GM21360 (cell line): Measurements from ENCODE around the gene BRI3.

Experiments
- ATAC-seq: cut with Tn5 transposase; IDR thresholded peaks from one replicate; pipeline ENCODE4 v1.9.1; 2021; ENCODE audit warnings: mild to moderate bottlenecking, moderate library complexity; ENCODE audit not compliant: unreplicated experiment

BRI3 gene

DNA sequence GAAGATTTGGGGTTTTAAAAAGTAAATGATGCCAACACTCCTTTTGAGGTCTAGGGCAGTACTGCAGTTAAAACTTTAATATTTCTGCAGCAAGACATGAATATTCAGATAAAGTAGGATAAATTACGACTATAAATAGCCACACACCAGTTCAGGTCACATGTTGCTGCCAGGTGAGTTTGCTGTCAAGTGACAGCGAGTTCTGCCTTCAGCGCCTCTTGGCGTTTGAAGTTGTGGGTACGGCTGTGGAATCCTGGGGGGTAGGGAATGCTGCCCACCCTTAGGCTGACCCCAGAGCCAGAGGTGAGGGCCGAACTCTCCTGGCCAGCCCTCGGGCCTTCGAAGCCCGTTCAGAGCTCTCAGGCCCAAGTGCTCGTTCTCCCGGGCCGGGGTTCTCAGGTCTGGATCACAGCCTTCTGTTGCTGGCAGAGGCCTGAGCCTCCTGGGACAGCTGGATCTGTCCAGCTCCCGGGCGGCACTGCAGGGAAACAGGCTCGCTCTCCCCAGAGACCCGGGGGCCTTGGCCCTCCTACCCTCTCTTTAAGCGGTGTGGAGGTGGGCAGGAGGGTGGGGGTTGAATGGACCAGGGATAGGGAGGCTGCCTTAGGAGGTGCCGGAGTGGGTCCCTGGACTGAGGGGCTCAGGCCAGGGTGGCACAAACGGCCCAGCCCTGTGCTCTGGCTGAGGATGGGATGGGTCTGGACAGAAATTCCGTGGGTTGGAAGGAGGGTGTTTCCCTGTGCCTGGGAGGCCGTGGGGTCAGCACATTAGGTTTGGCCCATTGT lies 5.4 kb downstream of the BRI3 start:
- no peak for ATAC-seq

DNA sequence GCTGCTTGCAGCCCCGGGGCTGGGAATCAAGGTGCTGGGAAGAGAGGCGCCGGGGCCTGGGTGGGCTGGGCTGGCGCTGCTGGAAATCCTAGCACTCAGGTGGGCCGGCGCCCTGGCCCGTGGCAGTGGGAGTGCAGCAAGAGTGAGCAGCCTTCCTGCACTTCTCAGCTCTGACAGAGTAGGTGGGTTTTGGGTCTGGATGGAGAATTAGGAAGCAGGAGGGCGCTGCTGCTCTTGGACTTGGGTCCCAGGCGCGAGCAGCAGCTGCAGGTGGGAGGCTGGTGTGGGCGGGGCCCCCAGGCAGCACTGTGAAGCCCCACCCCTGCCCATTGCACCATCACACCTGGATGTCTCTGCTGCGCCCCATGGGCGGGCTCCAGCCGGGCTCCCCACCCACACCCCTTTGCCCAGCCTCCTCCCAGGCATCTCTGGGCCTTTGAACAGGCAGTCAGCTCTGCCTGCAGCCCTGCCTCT lies 6.0 kb downstream of the BRI3 start:
- ATAC-seq: no peak

DNA sequence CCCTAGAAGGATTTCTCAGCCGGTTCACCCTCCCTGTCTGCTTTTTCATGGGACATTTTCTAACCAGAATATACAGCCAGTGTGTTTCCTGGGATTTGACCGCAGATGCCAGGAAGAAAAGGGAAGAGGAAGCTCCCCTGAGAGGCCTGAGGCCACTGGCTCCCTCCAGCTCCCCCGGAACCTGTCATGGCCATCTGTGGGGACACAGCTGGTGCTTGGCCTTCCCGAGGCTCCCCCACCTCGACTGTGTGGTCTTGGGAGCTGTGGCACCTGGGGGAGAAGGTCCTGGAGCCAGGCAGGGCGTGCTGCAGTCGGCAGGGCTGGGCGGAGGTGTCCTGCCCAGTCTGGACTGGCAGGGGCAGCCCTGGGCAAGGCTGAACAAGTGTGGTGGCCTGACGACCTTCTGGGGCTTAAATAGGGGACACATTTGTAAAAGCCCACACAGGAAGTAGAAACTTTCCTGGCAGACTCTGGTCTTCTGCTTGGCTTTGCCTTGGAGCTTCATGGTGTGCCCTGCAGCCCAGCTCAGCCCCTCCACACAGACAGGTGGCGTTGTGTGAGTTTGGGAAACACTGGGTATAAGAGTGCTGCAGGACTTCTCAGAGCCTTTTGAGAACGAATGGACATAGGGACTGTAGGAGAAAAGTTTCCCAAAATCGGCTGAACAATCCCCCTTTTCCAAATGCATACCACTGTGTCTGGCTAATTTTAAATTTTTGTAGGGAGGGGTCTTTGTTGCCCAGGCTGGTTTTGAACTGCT lies 6.8 kb downstream of the BRI3 start:
- ATAC-seq: no peak

DNA sequence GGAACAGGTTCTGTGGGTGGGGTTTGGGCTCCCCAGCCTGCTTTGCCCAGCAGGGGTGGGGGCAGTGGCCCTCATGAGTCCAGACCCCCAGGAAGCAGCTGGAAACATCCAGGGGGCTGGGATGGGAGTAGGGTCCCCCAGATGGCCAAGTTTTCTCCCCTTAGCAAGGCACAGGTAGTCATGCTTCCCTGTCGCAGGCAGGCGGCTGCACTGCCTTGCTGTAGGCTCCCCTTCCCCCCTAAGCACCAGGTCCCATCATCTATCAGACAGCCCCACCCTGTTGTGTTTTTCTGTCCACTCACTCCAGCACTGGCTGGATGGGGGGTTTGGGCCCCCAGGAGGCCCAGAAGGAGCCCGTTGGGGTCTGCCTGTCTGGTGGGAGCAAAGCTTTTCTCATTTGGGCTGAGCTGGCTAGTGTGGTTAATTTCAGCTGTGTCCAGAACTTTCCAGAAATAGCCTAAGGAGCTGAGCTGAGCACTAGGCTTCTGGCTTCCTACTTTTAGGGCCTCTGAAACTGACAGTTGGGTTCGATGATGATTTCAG lies 7.9 kb downstream of the BRI3 start:
- ATAC-seq: no peak

DNA sequence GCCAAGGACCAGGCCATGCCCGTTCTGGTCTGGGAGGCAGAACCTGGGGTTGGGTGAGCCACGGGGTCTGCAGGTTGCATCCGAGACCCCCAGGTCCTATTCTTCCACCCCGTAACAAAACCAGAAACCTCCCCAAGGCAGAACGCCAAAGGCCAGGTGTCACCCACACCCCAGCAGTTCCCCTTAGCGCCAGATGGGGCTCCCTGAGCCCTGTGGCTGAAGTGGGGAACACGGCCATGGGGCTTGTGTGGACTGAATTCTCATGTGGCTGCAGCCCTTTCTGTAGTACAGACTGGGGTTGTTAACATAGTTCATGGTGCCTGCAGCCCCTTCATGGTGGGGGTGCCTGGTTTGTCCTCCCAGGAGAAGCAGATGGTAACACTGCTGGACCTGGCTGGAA lies 10.2 kb downstream of the BRI3 start:
- no peak for ATAC-seq

DNA sequence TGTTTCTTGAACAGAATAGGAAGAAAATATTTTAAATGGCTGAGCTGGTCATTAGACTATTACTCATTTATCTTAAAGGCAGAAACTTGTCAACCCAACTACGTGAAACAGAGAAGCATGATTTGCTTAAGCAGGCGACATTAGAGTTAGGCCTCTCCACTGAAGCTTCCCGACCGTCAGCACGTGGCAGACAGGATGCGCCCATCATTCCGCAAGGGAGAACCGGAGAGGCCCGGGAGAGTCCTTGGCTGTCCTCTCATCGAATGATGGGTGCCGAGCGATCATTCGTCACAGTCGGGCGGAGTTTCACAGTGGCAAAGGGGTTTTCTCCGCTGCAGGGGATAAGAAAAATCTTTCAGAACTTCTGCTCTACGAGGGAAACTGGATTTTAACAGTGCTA lies 11.8 kb downstream of the BRI3 start:
- ATAC-seq: no peak

DNA sequence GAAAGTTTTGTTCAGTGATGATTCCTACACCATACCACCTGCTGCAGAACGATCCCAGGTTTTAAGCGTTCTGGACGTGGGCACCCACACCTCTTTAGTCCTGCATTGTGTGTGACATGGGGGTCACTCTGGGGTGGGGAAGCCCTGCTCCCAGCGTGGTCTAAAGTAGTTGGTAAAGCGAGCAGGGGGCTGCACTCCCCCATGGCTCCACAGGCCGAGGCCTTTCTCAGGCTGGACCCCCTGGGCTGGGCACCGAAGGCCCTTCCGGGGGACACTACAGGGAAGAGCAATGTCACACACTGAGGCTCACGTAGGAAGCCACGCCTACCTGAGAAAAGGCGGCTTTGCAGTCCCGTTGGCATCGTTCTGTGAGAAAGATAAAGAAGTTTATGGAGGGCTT lies 12.3 kb downstream of the BRI3 start:
- ATAC-seq: no peak

DNA sequence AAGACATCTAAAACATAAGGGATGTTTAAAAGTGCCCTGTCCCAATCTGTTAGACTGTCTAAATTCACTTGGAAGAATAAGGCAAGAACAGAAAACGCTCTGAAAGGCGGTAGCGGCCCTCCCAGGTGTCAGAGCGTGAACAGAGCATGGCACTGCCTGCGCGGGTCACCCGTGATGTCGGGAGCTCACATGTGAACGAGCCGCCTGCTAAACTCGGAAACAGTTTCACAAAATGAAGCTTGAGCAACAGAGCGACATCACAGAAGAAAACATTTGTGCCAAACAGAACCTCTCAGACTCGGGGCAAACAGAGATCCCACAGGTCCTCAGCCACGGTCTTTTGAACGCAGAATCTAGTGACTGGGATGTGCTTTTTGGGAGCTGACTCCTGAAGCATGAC lies 12.8 kb downstream of the BRI3 start:
- ATAC-seq: no peak

DNA sequence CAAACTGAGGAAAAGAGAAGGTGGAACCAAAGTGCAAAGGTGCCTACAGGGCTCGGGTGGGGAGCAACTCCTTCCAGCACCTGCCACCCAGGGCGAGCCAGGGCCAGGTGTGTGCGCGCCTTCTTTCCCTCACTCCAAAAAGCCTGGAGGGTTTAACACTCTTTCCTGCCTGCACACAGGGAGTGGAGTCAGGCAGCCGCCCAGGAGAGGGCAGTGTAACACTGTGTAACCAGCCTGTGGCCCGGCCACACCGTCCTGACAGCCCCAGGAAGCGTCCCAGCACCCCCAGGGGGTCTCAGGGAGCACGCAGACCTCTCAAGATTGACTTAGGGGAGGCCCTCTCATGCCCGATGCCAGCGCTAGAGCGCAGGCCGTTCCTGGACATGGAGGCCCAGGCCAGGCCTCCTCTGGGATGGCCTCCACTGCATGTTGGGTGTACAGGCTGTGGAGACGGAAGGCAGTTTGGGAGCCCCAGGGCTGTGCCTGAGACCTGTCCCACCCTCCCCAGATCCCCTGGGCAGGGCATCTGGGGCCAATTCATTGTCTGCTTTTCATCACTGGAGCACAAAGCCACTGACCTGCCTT lies 13.4 kb downstream of the BRI3 start:
- no peak for ATAC-seq

DNA sequence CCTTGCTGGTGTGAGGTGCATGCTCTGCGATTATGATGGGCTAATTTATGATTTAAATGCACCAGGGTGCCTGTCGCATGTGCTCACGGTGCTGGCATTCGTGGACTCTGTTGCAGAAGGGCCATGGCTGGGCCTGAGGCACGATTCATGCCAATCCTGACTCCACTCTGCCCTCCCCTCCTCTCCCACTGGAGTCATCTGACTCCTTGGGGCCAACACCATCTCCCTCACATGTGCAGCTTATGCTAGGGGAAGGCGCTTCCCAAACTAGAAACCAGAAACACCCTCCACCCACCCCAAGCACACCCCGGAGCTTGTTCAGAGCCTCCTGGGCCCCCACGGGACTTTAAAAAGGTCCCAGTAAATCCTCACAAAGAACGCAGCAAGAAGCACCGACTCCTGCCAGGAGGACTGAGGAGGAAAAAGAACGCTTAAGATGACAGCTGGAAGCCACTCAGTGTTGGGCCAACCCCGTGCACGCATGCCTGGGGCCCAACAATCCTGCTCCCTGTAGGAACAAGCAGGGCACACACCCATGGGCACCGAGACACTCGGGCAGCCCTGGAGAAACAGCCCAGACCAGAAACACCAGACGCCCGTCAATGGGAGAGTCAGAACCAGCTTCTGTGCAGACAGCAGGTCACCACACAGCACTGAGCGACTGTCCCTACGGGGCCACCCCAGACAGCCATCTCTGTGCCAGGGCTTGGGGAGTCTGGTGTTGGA lies 14.1 kb downstream of the BRI3 start:
- ATAC-seq: no peak

DNA sequence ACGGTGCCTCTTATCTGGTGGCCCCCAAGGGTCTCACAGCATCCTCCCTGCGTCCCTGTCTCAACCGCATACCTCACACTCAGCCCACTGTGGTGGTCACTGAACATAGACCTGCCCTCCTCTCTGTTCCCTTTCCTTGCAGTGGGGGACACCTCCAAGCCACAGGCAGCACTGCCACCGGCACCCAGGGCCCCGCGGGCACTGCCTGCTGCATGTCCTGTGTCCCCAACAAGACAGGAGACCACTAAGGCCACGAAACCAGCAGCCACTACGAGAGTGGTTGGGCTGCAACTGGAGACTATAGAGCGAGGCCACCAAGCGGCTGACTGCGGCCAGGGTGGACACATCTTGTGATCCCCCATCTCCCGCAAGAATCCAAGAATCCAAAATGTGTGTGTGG lies 15.3 kb downstream of the BRI3 start:
- ATAC-seq: no peak

DNA sequence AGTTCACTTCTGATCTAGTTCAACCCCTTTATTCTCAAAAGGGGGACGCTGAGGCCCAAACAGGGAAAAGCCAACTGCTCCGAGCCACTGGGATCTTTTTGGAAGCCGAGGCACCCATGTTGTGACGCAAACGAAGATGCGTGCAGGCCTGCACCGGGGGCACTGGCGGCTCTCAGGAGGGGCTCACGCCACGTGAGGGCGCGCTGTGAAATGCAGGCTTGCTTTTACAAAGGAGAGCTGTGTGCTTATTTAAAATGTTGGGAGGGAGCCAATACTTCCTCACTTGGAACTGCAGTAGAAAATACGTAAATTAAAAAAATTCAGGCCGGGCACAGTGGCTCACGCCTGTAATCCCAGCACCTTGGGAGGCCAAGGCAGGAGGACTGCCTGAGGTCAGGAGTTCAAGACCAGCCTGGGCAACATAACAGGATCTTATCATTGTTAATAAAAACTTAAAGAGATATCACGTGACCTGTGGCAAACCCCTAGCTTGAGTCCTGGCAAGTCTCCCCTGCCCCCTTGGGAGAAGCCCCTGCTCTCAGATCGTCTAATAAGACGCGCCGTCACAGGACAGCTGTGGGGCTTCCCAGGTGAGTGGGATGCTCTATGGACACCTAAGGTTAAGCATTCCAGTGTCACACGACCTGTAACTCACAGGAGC lies 16.3 kb downstream of the BRI3 start:
- no peak for ATAC-seq

DNA sequence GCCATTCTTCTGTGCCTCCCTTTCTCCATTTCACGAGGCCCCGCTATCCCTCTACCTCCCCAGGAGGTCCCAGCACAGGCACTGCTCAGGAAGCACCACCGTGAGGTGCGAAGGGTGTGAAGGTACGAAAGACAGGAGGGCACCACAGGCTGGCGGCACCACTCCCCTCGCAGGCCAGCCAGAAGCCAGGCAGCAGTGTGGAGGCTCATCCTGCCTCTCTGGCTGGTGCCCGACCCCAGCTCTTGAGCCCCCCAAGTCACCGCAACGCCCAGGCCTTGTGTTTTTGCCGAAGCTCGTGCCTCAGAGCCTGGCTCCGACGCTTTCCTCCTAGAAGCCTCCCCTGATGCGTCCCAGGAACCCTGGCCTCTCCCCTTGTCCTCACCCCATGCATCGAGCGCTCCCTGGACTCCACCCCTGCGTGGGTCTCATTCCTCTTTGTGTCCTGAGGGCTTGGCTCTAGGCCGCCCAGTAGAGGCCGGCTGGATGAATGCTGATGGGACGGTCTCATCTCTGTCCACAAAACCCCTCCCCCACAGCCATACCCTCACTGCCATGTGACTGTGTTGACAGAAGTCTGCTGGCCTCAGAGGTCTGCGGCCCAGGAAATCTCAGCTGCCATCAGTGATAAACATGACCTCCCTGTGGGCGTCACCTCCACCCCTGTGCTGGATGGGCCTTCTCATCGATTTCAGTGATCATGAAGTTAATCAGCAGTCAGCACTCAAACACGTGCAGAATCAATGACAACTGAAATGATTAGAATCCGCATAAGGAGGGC lies 19.3 kb downstream of the BRI3 start:
- no peak for ATAC-seq

DNA sequence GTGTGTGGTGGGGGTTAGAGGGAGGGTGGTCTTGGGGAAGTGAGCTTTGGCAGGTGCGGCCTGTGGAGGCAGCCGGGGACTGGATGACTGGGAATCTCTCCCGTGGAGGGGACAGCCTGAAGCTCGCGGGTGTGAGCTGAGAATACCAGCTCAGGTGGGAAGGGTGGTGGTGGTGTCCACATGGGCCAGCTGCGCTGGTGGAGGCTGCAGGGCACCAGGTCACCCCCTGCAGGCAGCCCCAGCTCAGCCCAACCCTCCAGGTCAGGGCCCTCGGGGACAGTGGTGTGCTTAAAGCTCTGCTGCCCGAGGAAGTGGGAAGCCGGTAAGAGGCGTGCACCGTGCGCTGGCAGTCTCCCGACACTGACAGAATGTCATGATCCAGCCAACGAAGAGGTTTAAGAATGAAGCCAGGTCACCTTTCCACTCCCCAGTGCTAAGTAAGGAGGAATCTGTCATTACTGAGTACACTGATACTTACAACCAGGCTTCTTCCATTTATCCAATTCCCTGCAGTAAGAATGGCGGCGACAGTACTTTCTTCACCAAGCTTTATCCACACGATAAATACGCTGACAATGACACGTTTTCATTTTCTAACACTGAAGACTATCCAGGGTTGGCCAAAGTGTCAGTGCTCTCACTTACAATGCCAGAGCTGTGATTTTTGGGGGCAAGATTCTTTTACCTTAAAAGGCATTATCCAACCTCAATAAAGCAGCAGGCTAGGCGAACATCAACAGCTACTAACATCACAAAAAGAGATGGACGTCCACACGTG lies 20.4 kb downstream of the BRI3 start:
- no peak for ATAC-seq

DNA sequence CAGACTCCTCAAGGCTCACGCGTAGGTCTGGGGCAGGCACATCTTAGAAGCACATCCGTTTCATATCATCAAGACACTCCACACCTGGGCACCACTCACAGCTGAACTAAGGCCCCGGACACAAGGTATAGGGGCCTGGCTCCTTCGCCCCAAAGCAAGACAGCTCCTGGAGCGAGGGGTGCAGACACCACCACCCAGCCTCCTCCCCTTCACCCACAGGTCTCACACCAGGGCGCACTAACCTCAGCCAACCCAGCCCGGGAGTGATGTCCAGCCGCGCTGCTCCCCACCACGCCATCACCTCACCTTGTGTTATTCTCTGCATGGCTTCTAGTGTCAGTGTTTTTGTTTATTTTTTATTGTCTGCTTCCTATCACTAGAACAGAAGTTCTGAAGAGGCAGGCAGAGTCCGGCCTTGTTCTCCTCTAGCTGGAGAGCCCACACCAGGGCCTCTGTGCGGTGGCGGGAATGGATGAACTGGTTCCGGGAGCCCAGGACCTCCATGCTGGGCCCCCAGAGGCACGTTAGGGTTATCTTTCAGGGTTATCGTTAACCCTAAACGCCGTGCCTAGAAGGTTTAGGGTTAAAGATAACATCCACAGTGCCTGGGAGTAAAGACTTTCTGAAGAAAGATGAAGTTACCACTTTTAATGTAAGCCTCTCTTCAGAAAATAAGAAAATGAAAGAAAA lies 21.8 kb downstream of the BRI3 start:
- no peak for ATAC-seq

DNA sequence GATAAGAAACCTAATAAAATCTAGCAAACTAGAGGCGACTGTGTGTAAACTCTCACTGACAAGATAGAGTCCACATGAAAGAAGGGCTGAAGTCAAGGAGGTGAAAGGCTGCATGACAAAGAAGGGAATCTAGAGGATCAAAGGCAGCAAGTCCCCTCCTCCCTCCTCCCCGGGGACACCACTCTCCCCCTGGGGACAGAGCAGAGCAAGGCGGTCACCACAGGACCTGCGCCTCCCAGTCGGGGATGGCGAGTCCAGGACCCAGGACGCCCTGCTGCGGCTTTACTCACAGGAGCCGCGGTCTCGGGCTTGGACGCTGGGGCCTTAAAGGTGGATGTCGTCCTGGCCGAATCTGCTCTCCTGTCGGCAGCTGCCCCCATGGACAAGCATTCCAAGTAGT lies 22.4 kb downstream of the BRI3 start:
- no peak for ATAC-seq

DNA sequence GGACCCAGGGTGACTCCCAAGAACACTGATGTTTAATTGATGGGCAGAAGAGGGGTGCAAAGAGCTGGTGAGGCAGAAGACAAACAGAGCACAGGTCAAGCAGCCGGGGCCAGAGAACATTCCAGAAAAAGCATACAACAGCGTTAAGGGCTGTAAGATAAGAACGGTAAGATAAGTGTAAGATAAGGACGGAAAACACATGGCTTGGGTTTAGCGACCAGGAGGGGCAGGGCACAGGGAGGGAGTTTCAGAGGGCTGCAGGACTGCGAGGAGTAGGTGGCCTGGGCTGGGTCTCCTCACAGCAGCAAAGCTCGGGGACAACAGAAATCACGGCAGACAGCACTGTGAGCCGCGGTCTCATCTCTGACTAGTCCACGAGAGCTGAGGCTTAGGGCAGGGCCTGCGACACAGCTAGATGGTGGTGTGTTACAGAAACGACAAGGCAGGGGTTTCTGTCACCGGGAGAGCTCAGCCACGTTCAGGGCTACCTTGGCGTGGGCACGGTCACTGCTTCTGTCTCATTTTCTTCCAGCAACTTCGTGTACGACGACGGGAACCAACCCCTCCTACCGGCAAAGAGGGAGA lies 24.6 kb downstream of the BRI3 start:
- no peak for ATAC-seq

DNA sequence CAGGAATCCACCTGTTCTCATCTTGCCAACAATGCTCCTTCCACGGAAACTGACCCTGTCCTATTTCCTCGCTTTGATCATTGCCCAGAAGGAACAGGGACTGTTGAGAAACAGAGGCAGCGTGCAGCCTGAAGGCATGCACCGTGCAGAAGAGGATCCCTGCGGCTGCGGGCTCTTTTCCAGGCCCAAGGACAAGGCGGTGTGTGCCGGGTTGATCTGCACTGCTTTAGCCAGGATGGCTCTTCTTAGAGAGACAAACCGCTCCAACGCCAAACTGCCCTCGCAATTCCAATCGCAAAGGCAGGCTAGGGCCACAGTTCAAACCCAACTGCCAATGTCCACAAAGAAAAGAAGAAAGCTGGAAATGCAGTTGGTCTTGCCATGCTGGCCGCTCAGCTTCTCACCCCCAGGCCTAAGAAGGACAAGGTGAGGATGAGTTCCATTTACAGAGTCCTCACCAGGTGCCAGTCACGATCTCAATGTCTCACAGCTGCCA lies 26.5 kb downstream of the BRI3 start:
- no peak for ATAC-seq
